PC-3 (cell line): ENCODE results near the gene CSF1. TPM values are rescaled to one million over a fixed set of nuclear protein-coding genes. Genes with fewer than 3 reads are reported as not detected.

Experiments used
- ATAC-seq: fragments of 200-7000 bp; cut with Tn5 transposase; 2 replicates; pipeline ENCODE4 v1.9.1; 2020; ENCODE audit warnings: mild to moderate bottlenecking, moderate library complexity
- BruUV-seq: library from RNA; stranded (reverse); fragments of 400-500 nt; replicated peaks from 2 replicates; lab custom pipeline; 2021; lab: Mats Ljungman, UMichigan
- CTCF ChIA-PET: fragments of 300-600 bp; sonication (Branson Sonifier 250); formaldehyde crosslinking; loops from one replicate; lab custom pipeline; 2022; ENCODE audit warnings: antibody characterized with exemption; lab: Charles Lee
- POLR2A ChIA-PET: fragments of 300-600 bp; sonication (Branson Sonifier 250); formaldehyde crosslinking; loops from one replicate; lab custom pipeline; 2022; ENCODE audit warnings: antibody characterized with exemption; ENCODE audit not compliant: unreplicated experiment; lab: Charles Lee
- DNase-seq: peaks from one replicate; pipeline ENCODE4 v3.0.0-alpha.2; 2015
- H2AFZ ChIP-seq: fragments of 300-600 bp; sonication (generic); 2 replicates; pipeline ENCODE4 v1.6.0; 2016; ENCODE audit warnings: antibody characterized with exemption, low read length
- H3F3A ChIP-seq: fragments of 300-600 bp; sonication (generic); one replicate; pipeline ENCODE4 v1.6.0; 2017; ENCODE audit warnings: antibody characterized with exemption, low read length, control low read depth, mild to moderate bottlenecking; ENCODE audit not compliant: unreplicated experiment
- H3K27ac ChIP-seq: fragments of 300-600 bp; sonication (generic); 2 replicates; pipeline ENCODE4 v1.5.1; 2016; ENCODE audit warnings: mild to moderate bottlenecking, low read length
- H3K27me3 ChIP-seq: fragments of 300-600 bp; sonication (generic); 2 replicates; pipeline ENCODE4 v1.6.1; 2016; ENCODE audit warnings: low read length, mixed read lengths
- H3K36me3 ChIP-seq: fragments of 300-600 bp; sonication (generic); 2 replicates; pipeline ENCODE4 v1.6.1; 2016; ENCODE audit warnings: low read depth, mixed run types, low read length, mixed read lengths
- H3K4me1 ChIP-seq: fragments of 300-600 bp; sonication (generic); 2 replicates; pipeline ENCODE4 v1.5.1; 2016; ENCODE audit warnings: low read length; ENCODE audit not compliant: insufficient read depth
- H3K4me2 ChIP-seq: fragments of 300-600 bp; sonication (generic); 2 replicates; pipeline ENCODE4 v1.6.0; 2016; ENCODE audit warnings: low read length
- H3K4me3 ChIP-seq: fragments of 300-600 bp; sonication (generic); 2 replicates; pipeline ENCODE4 v1.5.1; 2016; ENCODE audit warnings: mild to moderate bottlenecking, low read length, mixed read lengths
- H3K79me2 ChIP-seq: fragments of 300-600 bp; sonication (generic); 2 replicates; pipeline ENCODE4 v1.6.1; 2017; ENCODE audit warnings: low read length, mixed read lengths
- H3K9ac ChIP-seq: fragments of 300-600 bp; sonication (generic); 2 replicates; pipeline ENCODE4 v1.6.0; 2016; ENCODE audit warnings: mild to moderate bottlenecking, low read length
- H3K9me2 ChIP-seq: fragments of 300-600 bp; sonication (generic); replicated peaks from 2 replicates; pipeline ENCODE4 v1.6.1; 2016; ENCODE audit warnings: mixed run types, low read length, mixed read lengths
- H3K9me3 ChIP-seq: fragments of 300-600 bp; sonication (generic); 2 replicates; pipeline ENCODE4 v1.6.1; 2016; ENCODE audit warnings: low read length, mixed read lengths
- H4K20me1 ChIP-seq: fragments of 300-600 bp; sonication (generic); 2 replicates; pipeline ENCODE4 v1.6.1; 2016; ENCODE audit warnings: low read length, mixed read lengths
- EZH2 ChIP-seq: fragments of 300-600 bp; sonication (generic); IDR thresholded peaks from one replicate; pipeline ENCODE4 v1.6.1; 2017; ENCODE audit warnings: antibody characterized with exemption, mild to moderate bottlenecking, low read length; ENCODE audit not compliant: unreplicated experiment
- EZH2phosphoT487 ChIP-seq: fragments of 300-600 bp; sonication (generic); IDR thresholded peaks from 2 replicates; pipeline ENCODE4 v1.6.1; 2018; ENCODE audit warnings: mild to moderate bottlenecking, antibody characterized with exemption, low read length, borderline replicate concordance
- intact Hi-C: fragments of 100-400 bp; cut with micrococcal nuclease; formaldehyde crosslinking; loops from 2 replicates; pipeline ENCODE4 v1.9.0; 2023
- total RNA-seq: library from RNA; depleted of rRNA; stranded (reverse); fragments of >200 nt; gene quantifications from 2 replicates; pipeline ENCODE4 v1.2.3, GENCODE V29; 2014
- TF ChIP-seq, protein P1 (sequence below): fragments of 300-600 bp; sonication (generic); conservative IDR thresholded peaks from 2 replicates; pipeline ENCODE4 v1.5.1; 2017; ENCODE audit warnings: antibody characterized with exemption, low read depth, mild to moderate bottlenecking, low read length

The CSF1 gene
- total RNA-seq, 1 experiment from 2014 or later: 2.0 TPM

DNA sequence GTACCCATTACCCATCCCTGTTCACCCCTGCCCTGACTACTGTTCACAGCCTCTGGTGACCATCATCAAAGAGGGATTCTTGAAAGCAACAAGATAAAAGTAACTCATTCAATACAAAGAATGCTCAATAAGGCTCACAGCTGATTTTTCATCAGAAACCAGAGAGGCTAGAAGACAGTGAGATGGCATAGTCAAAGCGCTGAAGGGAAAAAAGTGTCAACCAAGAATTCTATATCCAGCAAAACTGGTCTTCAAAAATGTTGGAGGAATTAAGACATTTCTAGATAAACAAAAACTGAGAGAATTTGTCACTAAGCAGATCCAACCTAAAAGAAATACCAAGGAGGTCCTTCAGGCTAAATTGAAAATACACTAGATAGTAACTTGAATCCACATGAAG lies 27.1 kb downstream of the CSF1 start:
- Histone ChIP-seq H2AFZ (no peak overlapping the region), H3K4me2 (no peak overlapping the region), H3K4me3 (no peak overlapping the region), H3K9me3 (peaks cover 5% of the 10 kb centered on the region), H3K4me1 (peaks cover 4% of the 10 kb centered on the region; the same call in 1 of the 2 replicates), H3F3A (no peaks in the 10 kb centered on the region), H4K20me1 (no peaks in the 10 kb centered on the region), H3K9ac (no peak overlapping the region), H3K27me3 (no peaks in the 10 kb centered on the region), H3K79me2 (no peaks in the 10 kb centered on the region), H3K36me3 (no peaks in the 10 kb centered on the region), H3K9me2 (no peaks in the 10 kb centered on the region), H3K27ac (no peak overlapping the region)
- DNase-seq (no peak), ATAC-seq (no peak)
- TF ChIP-seq EZH2phosphoT487 (no peak), EZH2 (no peak)
- TF ChIP-seq, protein P1, sequence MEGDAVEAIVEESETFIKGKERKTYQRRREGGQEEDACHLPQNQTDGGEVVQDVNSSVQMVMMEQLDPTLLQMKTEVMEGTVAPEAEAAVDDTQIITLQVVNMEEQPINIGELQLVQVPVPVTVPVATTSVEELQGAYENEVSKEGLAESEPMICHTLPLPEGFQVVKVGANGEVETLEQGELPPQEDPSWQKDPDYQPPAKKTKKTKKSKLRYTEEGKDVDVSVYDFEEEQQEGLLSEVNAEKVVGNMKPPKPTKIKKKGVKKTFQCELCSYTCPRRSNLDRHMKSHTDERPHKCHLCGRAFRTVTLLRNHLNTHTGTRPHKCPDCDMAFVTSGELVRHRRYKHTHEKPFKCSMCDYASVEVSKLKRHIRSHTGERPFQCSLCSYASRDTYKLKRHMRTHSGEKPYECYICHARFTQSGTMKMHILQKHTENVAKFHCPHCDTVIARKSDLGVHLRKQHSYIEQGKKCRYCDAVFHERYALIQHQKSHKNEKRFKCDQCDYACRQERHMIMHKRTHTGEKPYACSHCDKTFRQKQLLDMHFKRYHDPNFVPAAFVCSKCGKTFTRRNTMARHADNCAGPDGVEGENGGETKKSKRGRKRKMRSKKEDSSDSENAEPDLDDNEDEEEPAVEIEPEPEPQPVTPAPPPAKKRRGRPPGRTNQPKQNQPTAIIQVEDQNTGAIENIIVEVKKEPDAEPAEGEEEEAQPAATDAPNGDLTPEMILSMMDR: no peak
- POLR2A ChIA-PET: no interaction called here
- BruUV-seq: no TSS peak
- intact Hi-C loops: no loop called here
- CTCF ChIA-PET: no interaction called here

DNA sequence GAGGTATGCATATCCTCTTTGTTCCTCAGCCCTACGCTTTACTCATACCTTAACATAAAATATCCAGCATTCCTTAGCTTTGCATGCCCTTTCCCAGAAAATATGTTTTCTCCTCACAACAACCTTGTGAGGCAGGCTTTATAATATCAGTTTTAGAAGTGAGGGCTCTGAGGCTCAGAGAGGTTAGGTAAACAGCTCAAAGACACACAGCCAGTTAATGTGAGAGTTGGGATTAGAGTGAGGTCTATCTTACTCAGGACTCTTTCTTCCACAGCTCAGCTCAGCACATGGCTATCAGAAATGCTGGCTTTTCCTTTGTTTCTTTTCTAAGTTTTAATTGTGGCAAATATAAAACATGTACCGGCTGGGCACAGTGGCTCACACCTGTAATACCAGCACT lies 27.9 kb downstream of the CSF1 start:
- Histone ChIP-seq H3K36me3 (no peaks in the 10 kb centered on the region), H4K20me1 (no peaks in the 10 kb centered on the region), H3K9ac (no peak overlapping the region), H3K4me3 (no peak overlapping the region), H3K27ac (no peak overlapping the region), H3K9me3 (peaks cover 5% of the 10 kb centered on the region), H3K79me2 (no peaks in the 10 kb centered on the region), H3K4me1 (peaks cover 4% of the 10 kb centered on the region; the same call in 1 of the 2 replicates), H3K4me2 (no peak overlapping the region), H3K27me3 (no peaks in the 10 kb centered on the region), H3F3A (no peaks in the 10 kb centered on the region), H3K9me2 (no peaks in the 10 kb centered on the region), H2AFZ (no peak overlapping the region)
- ChIA-PET POLR2A (no interaction called here), CTCF (no interaction called here)
- no peak for DNase-seq
- intact Hi-C loops: no loop called here
- no TSS peak for BruUV-seq
- no peak for ATAC-seq
- TF ChIP-seq EZH2 (no peak), EZH2phosphoT487 (no peak)
- TF ChIP-seq, protein P1: no peak

DNA sequence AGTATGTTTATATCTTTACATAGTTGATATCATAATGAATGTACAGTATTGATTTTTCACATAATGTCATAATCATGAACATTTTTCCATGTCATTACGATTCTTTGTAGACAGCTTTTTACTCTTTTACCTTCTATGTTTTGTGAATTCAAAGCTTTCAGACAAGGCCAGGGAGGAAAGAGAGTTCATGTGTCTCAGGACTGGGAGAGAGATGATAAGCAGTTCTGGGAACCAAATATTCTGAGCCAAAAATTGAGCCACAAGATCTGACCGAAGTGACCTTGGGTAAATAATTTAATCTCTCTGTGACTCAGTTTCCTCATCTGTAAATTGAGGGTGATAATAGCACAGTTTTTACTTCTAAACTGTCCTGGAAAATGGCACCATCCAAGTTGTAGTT lies 31.8 kb downstream of the CSF1 start:
- CTCF ChIA-PET: no interaction called here
- no TSS peak for BruUV-seq

More for the DNA sequence above, 31.8 kb downstream of the CSF1 start:
- H3K4me2 ChIP-seq: no peak overlapping the region
- ATAC-seq: no peak
- no peaks in the 10 kb centered on the region for H3K36me3 ChIP-seq
- H3K79me2 ChIP-seq: no peaks in the 10 kb centered on the region
- H3K4me3 ChIP-seq: no peak overlapping the region
- no peak overlapping the region for H3K27ac ChIP-seq
- POLR2A ChIA-PET: interaction anchor here (0.7 kb wide), 1 partner anchor 212 kb away, joined by 13 read pairs; no protein-coding TSS in a partner anchor
- no peaks in the 10 kb centered on the region for H3K4me1 ChIP-seq
- TF ChIP-seq, protein P1: no peak
- TF ChIP-seq EZH2phosphoT487: no peak
- TF ChIP-seq EZH2: no peak
- H2AFZ ChIP-seq: no peak overlapping the region
- no peaks in the 10 kb centered on the region for H3K9me2 ChIP-seq
- intact Hi-C loops: no loop called here
- peaks cover 5% of the 10 kb centered on the region for H3K9me3 ChIP-seq
- no peak for DNase-seq
- H3K27me3 ChIP-seq: no peaks in the 10 kb centered on the region
- H3F3A ChIP-seq: no peaks in the 10 kb centered on the region
- H4K20me1 ChIP-seq: no peaks in the 10 kb centered on the region
- H3K9ac ChIP-seq: no peak overlapping the region
